B cell (primary cell): ENCODE results near the gene GPRC5B. TPM values are rescaled to one million over a fixed set of nuclear protein-coding genes. Genes with fewer than 3 reads are reported as not detected.

Experiments used
- ATAC-seq: fragments of 200-7000 bp; cut with Tn5 transposase; one replicate; pipeline ENCODE4 v1.10.0; 2021; ENCODE audit warnings: low read depth, mild to moderate bottlenecking, moderate number of reproducible peaks, moderate library complexity
- CTCF ChIA-PET: fragments of 350-600 bp; sonication (Branson Sonifier 250); formaldehyde crosslinking; loops from one replicate; lab custom pipeline; 2021; ENCODE audit warnings: antibody characterized with exemption, inconsistent platforms; lab: Charles Lee
- POLR2A ChIA-PET: fragments of 350-600 bp; sonication (Branson Sonifier 250); formaldehyde crosslinking; loops from one replicate; lab custom pipeline; 2021; ENCODE audit warnings: antibody characterized with exemption; lab: Charles Lee
- DNase-seq: peaks from one replicate; pipeline ENCODE4 v3.0.0; 2013
- H2AFZ ChIP-seq: 2 replicates; pipeline ENCODE4 v1.6.1; 2012; ENCODE audit warnings: mild to moderate bottlenecking, low read depth, low read length; ENCODE audit not compliant: insufficient read depth, poor library complexity, severe bottlenecking
- H3K27ac ChIP-seq, 2 donors: 1 replicate in 1 of 2; 2 replicates in 1 of 2; pipeline ENCODE4 v1.5.1; 2012 to 2013; ENCODE audit warnings: low read length in 2 of 2, mild to moderate bottlenecking in 2 of 2, moderate library complexity in 1 of 2
- H3K27me3 ChIP-seq, 4 experiments: fragments of 200-600 bp in 1 of 4; sonication (generic) in 1 of 4; replicated peaks in 1 of 4; 1 replicate in 2 of 4; 2 replicates in 2 of 4; pipeline versions ENCODE4 v1.6.1 to v1.7.0; 2013 to 2016; ENCODE audit warnings: low read length in 3 of 4, mild to moderate bottlenecking in 2 of 4, mixed read lengths in 1 of 4, moderate library complexity in 1 of 4; ENCODE audit not compliant: insufficient read depth in 4 of 4, control insufficient read depth in 3 of 4; ENCODE audit errors: control extremely low read depth in 1 of 4
- H3K36me3 ChIP-seq, 2 experiments: replicated peaks in 1 of 2; 1 replicate in 1 of 2; 2 replicates in 1 of 2; pipeline versions ENCODE4 v1.6.1 to v1.7.1; 2013; ENCODE audit warnings: low read length in 1 of 2; ENCODE audit not compliant: insufficient read depth in 2 of 2, control insufficient read depth in 1 of 2; ENCODE audit errors: control extremely low read depth in 1 of 2, extremely low read depth in 1 of 2
- H3K4me1 ChIP-seq, 2 donors: fragments of 200-600 bp in 1 of 2; sonication (generic) in 1 of 2; 1 replicate in 1 of 2; 2 replicates in 1 of 2; pipeline versions ENCODE4 v1.5.1 to v1.6.1; 2013 to 2017; ENCODE audit warnings: low read length in 2 of 2; ENCODE audit not compliant: control insufficient read depth in 2 of 2, insufficient read depth in 2 of 2
- H3K4me2 ChIP-seq: replicated peaks from 2 replicates; pipeline ENCODE3; 2012; ENCODE audit warnings: mild to moderate bottlenecking, low read depth, low read length; ENCODE audit not compliant: poor library complexity, severe bottlenecking
- H3K4me3 ChIP-seq, 5 experiments: fragments of 200-600 bp in 1 of 5; sonication (generic) in 1 of 5; 1 replicate in 3 of 5; 2 replicates in 2 of 5; pipeline versions ENCODE4 v1.5.1 to v1.7.0; 2011 to 2016; ENCODE audit warnings: low read length in 4 of 5, mild to moderate bottlenecking in 4 of 5, low read depth in 2 of 5, control low read depth in 1 of 5, moderate library complexity in 1 of 5; ENCODE audit not compliant: insufficient read depth in 1 of 5; ENCODE audit errors: control extremely low read depth in 1 of 5, extremely low read depth in 1 of 5
- H3K79me2 ChIP-seq: fragments of 200-600 bp; sonication (generic); one replicate; pipeline ENCODE4 v1.6.0; 2016; ENCODE audit warnings: low read length; ENCODE audit not compliant: control insufficient read depth, insufficient read depth
- H3K9ac ChIP-seq: fragments of 200-600 bp; sonication (generic); 2 replicates; pipeline ENCODE4 v1.6.1; 2017; ENCODE audit warnings: mild to moderate bottlenecking, low read length, moderate library complexity
- H3K9me3 ChIP-seq, 3 donors: one replicate each; pipeline versions ENCODE4 v1.6.1 to v1.7.1; 2013; ENCODE audit warnings: low read length in 2 of 3; ENCODE audit not compliant: control insufficient read depth in 2 of 3, insufficient read depth in 1 of 3; ENCODE audit errors: control extremely low read depth in 1 of 3
- H4K20me1 ChIP-seq: 2 replicates; pipeline ENCODE4 v1.6.0; 2012; ENCODE audit warnings: mild to moderate bottlenecking, low read length; ENCODE audit not compliant: insufficient read depth, control insufficient read depth, poor library complexity, severe bottlenecking
- H3K27ac Mint-ChIP-seq: one replicate; pipeline ENCODE4 v1.8.0; 2021; ENCODE audit warnings: mixed read lengths
- H3K27me3 Mint-ChIP-seq: one replicate; pipeline ENCODE4 v1.8.0; 2021; ENCODE audit warnings: mixed read lengths
- H3K4me1 Mint-ChIP-seq: one replicate; pipeline ENCODE4 v1.8.0; 2021; ENCODE audit warnings: mixed read lengths
- H3K4me3 Mint-ChIP-seq: one replicate; pipeline ENCODE4 v1.8.0; 2021; ENCODE audit warnings: mixed read lengths
- H3K9me3 Mint-ChIP-seq: one replicate; pipeline ENCODE4 v1.8.0; 2022; ENCODE audit warnings: mixed read lengths; ENCODE audit not compliant: insufficient read depth
- CTCF ChIP-seq: fragments of 200-600 bp; IDR thresholded peaks from one replicate; pipeline ENCODE4 v1.8.0; 2022; ENCODE audit warnings: antibody characterized with exemption, mild to moderate bottlenecking
- EZH2 ChIP-seq: IDR thresholded peaks from 2 replicates; pipeline ENCODE4 v1.6.1; 2012; ENCODE audit warnings: borderline replicate concordance, low read depth, mild to moderate bottlenecking, moderate library complexity, low read length; ENCODE audit not compliant: insufficient read depth, poor library complexity, severe bottlenecking
- WGBS: methylation state at CpG from one replicate; pipeline ENCODE4 v1.1.5; 2013; ENCODE audit warnings: missing lambda C conversion rate; ENCODE audit not compliant: insufficient coverage; 5-methylcytosine and 5-hydroxymethylcytosine counted together
- intact Hi-C: fragments of 100-400 bp; cut with micrococcal nuclease; formaldehyde crosslinking; loops from one replicate; pipeline ENCODE4 v1.10.0; 2022
- polyA plus RNA-seq: library from polyadenylated mRNA; depleted of rRNA; stranded (reverse); fragments of >200 nt; gene quantifications from 2 replicates; pipeline ENCODE4 v1.2.3, GENCODE V29; 2012
- total RNA-seq, 2 donors: library from RNA; stranded (reverse); fragments of 120-200 nt in 1 of 2; gene quantifications; 1 replicate in 1 of 2; 2 replicates in 1 of 2; pipeline versions ENCODE4 v1.2.3 to v1.2.4, GENCODE V29; 2013 to 2022

Gene GPRC5B
- total and polyA plus RNA-seq, 2 donors (not counting 1 experiment from before 2014, with no cell fraction given), result not detected

GRCh38 chr16:19842426-19843157 lies 42.1 kb downstream of the GPRC5B start:
- intact Hi-C loops, result no loop called here
- no peak for ATAC-seq
- ChIA-PET CTCF (no interaction called here), POLR2A (no interaction called here)
- Histone ChIP-seq H3K4me1 (no peaks in the 10 kb centered on the region), H3K27ac (no peak overlapping the region), H3K27me3 (no peaks in the 10 kb centered on the region), H3K36me3 (no peaks in the 10 kb centered on the region), H2AFZ (no peak overlapping the region), H3K9ac (no peak overlapping the region), H3K4me2 (no peak overlapping the region), H4K20me1 (no peaks in the 10 kb centered on the region), H3K79me2 (no peaks in the 10 kb centered on the region), H3K4me3 (no peak overlapping the region), H3K9me3 (no peaks in the 10 kb centered on the region)
- DNase-seq, result no peak
- 77% methylated on average over 2 of the region's 6 CpGs for WGBS
- H3K9me3 Mint-ChIP-seq, result no peaks in the 10 kb centered on the region
- TF ChIP-seq EZH2, result no peak
- TF ChIP-seq CTCF, result no peak
- H3K4me3 Mint-ChIP-seq, result no peak overlapping the region
- no peak overlapping the region for H3K27ac Mint-ChIP-seq
- H3K27me3 Mint-ChIP-seq, result peaks cover 3% of the 10 kb centered on the region
- H3K4me1 Mint-ChIP-seq, result no peaks in the 10 kb centered on the region

GRCh38 chr16:19841184-19841583 lies 43.5 kb downstream of the GPRC5B start:
- Histone ChIP-seq H3K9me3 (no peaks in the 10 kb centered on the region), H3K4me3 (no peak overlapping the region), H3K36me3 (no peaks in the 10 kb centered on the region), H3K27me3 (no peaks in the 10 kb centered on the region), H3K4me2 (no peak overlapping the region), H4K20me1 (no peaks in the 10 kb centered on the region), H3K4me1 (no peaks in the 10 kb centered on the region), H2AFZ (no peak overlapping the region), H3K79me2 (no peaks in the 10 kb centered on the region), H3K27ac (no peak overlapping the region), H3K9ac (no peak overlapping the region)
- WGBS, result 80% methylated on average over 2 of the region's 3 CpGs
- intact Hi-C loops, result no loop called here
- Mint-ChIP-seq H3K9me3 (no peaks in the 10 kb centered on the region), H3K27ac (no peak overlapping the region), H3K4me3 (no peak overlapping the region), H3K27me3 (no peaks in the 10 kb centered on the region), H3K4me1 (no peaks in the 10 kb centered on the region)
- TF ChIP-seq EZH2 (no peak), CTCF (no peak)
- ChIA-PET POLR2A (no interaction called here), CTCF (no interaction called here)
- ATAC-seq (no peak), DNase-seq (no peak)
